HFFc6 (cell line): ENCODE measurements around the gene PORCN. TPM values are rescaled to one million over a fixed set of nuclear protein-coding genes. Genes with fewer than 3 reads are reported as not detected.

Experiments
- DNase-seq: peaks from one replicate; pipeline ENCODE4 v3.0.0-alpha.2; 2018
- H3K27ac Mint-ChIP-seq: 2 replicates; pipeline ENCODE4 v1.8.0; 2020; ENCODE audit warnings: mild to moderate bottlenecking, mixed read lengths
- H3K27me3 Mint-ChIP-seq: 2 replicates; pipeline ENCODE4 v1.8.0; 2021; ENCODE audit warnings: mild to moderate bottlenecking, moderate library complexity, mixed read lengths; ENCODE audit not compliant: insufficient read depth
- H3K36me3 Mint-ChIP-seq: 2 replicates; pipeline ENCODE4 v1.8.0; 2021; ENCODE audit warnings: low read depth, mixed read lengths
- H3K4me1 Mint-ChIP-seq: 2 replicates; pipeline ENCODE4 v1.8.0; 2020; ENCODE audit warnings: low read depth, mixed read lengths
- H3K4me3 Mint-ChIP-seq: 2 replicates; pipeline ENCODE4 v1.8.0; 2020; ENCODE audit warnings: mild to moderate bottlenecking, moderate library complexity, mixed read lengths
- H3K9me3 Mint-ChIP-seq: 2 replicates; pipeline ENCODE4 v1.8.0; 2020; ENCODE audit warnings: mild to moderate bottlenecking, mixed read lengths
- CTCF ChIP-seq: fragments of 200-600 bp; sonication (generic); IDR thresholded peaks from 2 replicates; pipeline ENCODE4 v1.5.0; 2021; ENCODE audit warnings: antibody characterized with exemption, mild to moderate bottlenecking
- total RNA-seq, 6 experiments: library from RNA; stranded (reverse); fragmentation: NEBNext Ultra II Directional; extraction: Animal tissue kit (Norgen Biotek cat#: 25700); gene quantifications; 2 replicates in 1 of 6; 3 replicates in 5 of 6; pipeline ENCODE4 v1.2.3, GENCODE V29; 2021

PORCN gene
- total RNA-seq, 6 experiments from 2014 or later, result 9.0 to 13.8 (median 10.7) TPM

GRCh38 chrX:48497871-48498270 lies 10.9 kb upstream of the PORCN start:
- no peaks in the 10 kb centered on the region for H3K36me3 Mint-ChIP-seq
- no peak for DNase-seq
- TF ChIP-seq CTCF, result no peak
- no peak overlapping the region; the same call in 1 of the 2 replicates for H3K4me3 Mint-ChIP-seq
- peaks cover 30% of the 10 kb centered on the region for H3K4me1 Mint-ChIP-seq
- peaks cover 1% of the 10 kb centered on the region; the same call in 1 of the 2 replicates for H3K27me3 Mint-ChIP-seq
- H3K9me3 Mint-ChIP-seq, result no peaks in the 10 kb centered on the region
- peak overlapping the region; percentile 84 for H3K27ac Mint-ChIP-seq

DNA sequence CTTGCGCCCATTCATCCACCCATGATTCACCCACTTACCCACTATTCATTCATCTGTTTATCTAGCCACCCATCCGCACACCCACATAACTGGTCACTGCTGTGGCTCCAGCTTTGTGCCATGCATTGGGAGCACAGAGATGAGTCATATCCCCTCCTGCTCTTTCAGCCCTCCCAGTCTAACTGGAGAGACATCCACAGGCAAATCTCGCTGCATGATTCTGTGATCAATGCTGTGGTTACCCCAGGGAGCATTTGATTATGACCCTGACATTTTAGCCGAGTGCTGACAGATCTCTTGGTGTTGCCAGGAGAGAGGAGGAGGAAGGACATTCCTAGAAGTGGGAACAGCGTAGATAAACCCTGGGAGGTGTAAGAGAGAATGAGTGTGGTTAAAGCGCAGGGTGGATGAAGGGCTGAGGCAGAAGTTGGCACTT lies 10.4 kb upstream of the PORCN start:
- Mint-ChIP-seq H3K9me3 (no peaks in the 10 kb centered on the region), H3K4me3 (peak overlapping the region; percentile 67), H3K4me1 (peaks cover 30% of the 10 kb centered on the region), H3K36me3 (no peaks in the 10 kb centered on the region), H3K27ac (peak overlapping the region; percentile 84), H3K27me3 (peaks cover 1% of the 10 kb centered on the region; the same call in 1 of the 2 replicates)
- TF ChIP-seq CTCF, result no peak
- DNase-seq, result peak; percentile 75

- Mint-ChIP-seq H3K4me3 (no peak overlapping the region), H3K36me3 (no peaks in the 10 kb centered on the region), H3K27me3 (peaks cover 2% of the 10 kb centered on the region; the same call in 1 of the 2 replicates), H3K4me1 (peaks cover 1% of the 10 kb centered on the region; the same call in 1 of the 2 replicates), H3K27ac (no peak overlapping the region), H3K9me3 (no peaks in the 10 kb centered on the region)
- no peak for TF ChIP-seq CTCF
- no peak for DNase-seq
Observed at GRCh38 chrX:48504261-48504660, 4.5 kb upstream of the PORCN start.

- Mint-ChIP-seq H3K27ac (no peak overlapping the region), H3K9me3 (no peaks in the 10 kb centered on the region), H3K27me3 (peaks cover 2% of the 10 kb centered on the region), H3K36me3 (no peaks in the 10 kb centered on the region), H3K4me3 (no peak overlapping the region), H3K4me1 (peaks cover 8% of the 10 kb centered on the region; the same call in 1 of the 2 replicates)
- DNase-seq, result no peak
- TF ChIP-seq CTCF, result no peak
Observed at GRCh38 chrX:48505481-48505880, 3.3 kb upstream of the PORCN start.

DNA sequence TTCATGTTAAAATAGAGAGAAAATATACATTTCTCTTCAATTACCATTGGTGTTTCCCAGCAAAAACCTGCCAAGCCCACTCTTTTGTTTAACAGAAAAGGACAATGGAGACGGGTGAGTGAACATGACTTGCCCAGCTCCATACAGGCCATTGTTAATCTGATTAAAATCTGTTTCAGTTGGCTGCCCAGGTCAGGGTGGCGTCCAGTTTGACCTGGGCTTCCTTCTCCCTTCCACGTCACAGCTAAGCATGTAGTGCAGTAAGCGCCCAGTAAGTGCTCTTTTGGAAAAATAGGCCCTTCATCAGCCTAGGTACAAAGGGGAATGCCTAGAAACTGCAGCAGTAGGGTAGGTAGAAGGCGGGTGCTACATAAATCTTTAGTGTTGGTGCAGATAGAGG lies 1.5 kb upstream of the PORCN start:
- Mint-ChIP-seq H3K36me3 (no peaks in the 10 kb centered on the region), H3K4me3 (no peak overlapping the region), H3K27me3 (peaks cover 2% of the 10 kb centered on the region), H3K9me3 (no peaks in the 10 kb centered on the region), H3K4me1 (peaks cover 8% of the 10 kb centered on the region; the same call in 1 of the 2 replicates), H3K27ac (no peak overlapping the region)
- DNase-seq, result no peak
- no peak for TF ChIP-seq CTCF

DNA sequence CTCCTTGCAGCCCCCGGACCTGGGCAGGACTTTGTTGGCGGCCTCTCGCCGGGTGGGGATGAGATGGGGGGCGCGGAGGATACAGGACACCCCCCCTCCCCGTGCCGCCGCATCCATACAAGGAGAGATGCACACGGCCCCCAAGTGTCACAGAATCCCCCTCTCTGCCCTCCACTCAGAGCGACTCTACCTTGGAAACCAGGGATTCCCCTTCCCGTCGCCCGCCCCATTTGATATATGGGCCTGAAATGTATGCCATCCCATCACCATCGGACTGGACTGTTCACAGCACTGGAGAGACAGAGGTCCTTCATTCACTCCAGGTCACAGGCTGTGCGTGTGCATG lies 426 bp downstream of the PORCN start:
- no peak for DNase-seq
- Mint-ChIP-seq H3K27me3 (peaks cover under 1% of the 10 kb centered on the region), H3K27ac (peak overlapping the region; percentile 75), H3K36me3 (no peaks in the 10 kb centered on the region), H3K4me1 (peaks cover 15% of the 10 kb centered on the region; the same call in 1 of the 2 replicates), H3K9me3 (no peaks in the 10 kb centered on the region), H3K4me3 (peak overlapping the region; percentile 91)
- TF ChIP-seq CTCF, result no peak
